ENCODE results near the gene DNAL4.

Gene DNAL4

GRCh38 chr22:38758276-38758945, 35.5 kb downstream of the DNAL4 start:
- DNase-seq (ENCODE audit: low read depth), result no peak

GRCh38 chr22:38757464-38757757, 36.5 kb downstream of the DNAL4 start:
- DNase-seq (ENCODE audit: low read depth), result no peak

DNA sequence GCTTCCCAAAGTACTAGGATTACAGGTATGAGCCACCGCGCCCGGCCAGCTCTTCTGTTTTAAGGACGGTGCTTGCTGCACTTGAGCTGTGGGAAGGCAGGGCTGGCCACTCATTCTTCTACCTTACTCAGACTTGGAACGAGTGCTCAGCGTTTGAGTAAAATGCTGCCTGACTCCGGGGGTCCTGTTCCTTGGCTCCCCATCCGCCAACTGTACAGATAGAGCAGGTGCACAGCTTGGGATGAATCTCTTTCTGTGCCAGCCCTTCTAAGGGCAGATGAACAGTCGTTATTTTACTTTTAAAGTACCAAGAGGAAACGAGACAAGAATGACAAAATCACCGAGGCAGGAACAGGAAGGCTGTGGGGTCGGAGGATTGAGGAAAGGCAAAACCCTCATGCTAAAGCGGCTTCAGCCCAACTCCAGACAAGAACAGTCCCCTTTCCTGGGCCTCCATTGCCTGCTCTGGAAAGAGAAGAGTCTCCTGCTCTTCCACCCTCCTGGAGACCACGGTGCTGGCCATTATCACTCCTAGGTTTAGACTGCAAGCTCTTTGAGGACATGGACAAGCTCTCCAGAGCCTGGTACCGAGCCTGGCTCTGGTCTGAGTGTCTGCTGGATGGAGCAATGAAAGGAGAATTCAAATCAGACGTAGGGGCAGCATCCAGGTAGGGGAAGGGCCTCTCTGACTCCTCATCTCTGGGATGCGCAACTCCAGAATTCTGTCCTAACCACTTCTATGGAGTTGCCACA, 37.1 kb downstream of the DNAL4 start:
- DNase-seq (ENCODE audit: low read depth), result no peak

DNA sequence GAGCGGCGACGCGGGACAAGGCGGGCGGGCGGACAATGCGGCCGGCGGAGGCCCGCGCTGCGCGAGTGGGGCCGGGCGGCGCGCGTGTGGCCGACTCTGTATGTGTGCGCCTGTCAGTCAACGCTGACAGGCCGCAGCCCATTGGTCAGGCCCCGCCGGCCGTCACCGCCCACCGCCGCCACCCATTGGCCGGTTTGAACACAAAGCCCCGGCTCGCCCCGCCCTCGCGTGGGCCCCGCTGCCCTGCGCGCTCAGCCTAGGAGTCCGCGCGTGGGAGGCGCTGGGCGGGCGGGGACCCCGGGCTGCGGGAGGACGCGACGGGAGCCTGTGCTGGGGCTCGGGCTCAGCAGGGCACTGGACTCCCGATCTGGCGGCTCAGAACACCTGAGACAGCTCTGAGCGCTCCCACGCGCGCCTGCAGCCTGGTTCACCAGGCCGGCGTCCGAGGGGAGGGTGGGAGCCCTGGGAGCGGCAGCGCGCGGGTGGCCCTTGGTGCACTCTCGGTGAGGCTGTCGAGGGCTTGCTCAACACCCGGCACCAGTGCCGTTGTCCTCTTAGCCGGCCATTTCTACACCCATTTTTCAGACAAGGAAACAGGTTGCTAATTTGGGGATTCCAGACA, 37.9 kb downstream of the DNAL4 start, which contains the start of gene SUN2:
SUN2 (minus strand) TSS at position 88 of the 622 bp plus-strand sequence. CDS start 3,370 bp downstream, outside the sequence.
- no peak for DNase-seq (ENCODE audit: low read depth)

GRCh38 chr22:38755155-38755910, 38.6 kb downstream of the DNAL4 start:
- no peak for DNase-seq (ENCODE audit: low read depth)

DNA sequence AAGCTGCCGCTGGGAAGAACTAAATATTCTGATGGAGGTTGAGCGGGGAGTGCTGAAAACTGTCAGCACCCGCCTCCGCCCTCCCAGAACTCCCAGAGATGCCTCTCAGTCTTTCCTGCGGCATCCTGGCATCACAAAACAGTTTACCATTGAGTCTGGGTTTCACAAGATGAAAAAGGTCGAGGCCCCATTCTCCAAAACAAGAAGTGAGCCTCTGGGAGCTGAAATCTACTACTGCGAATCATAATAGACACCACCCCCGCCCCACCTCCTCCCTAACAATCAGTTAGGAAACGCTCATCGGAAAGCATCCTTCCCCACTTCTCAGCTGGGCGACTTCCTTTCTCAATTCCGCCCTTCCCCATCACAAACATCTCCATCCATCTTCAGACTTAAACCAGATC, 39.2 kb downstream of the DNAL4 start:
- DNase-seq (ENCODE audit: low read depth), result no peak

DNA sequence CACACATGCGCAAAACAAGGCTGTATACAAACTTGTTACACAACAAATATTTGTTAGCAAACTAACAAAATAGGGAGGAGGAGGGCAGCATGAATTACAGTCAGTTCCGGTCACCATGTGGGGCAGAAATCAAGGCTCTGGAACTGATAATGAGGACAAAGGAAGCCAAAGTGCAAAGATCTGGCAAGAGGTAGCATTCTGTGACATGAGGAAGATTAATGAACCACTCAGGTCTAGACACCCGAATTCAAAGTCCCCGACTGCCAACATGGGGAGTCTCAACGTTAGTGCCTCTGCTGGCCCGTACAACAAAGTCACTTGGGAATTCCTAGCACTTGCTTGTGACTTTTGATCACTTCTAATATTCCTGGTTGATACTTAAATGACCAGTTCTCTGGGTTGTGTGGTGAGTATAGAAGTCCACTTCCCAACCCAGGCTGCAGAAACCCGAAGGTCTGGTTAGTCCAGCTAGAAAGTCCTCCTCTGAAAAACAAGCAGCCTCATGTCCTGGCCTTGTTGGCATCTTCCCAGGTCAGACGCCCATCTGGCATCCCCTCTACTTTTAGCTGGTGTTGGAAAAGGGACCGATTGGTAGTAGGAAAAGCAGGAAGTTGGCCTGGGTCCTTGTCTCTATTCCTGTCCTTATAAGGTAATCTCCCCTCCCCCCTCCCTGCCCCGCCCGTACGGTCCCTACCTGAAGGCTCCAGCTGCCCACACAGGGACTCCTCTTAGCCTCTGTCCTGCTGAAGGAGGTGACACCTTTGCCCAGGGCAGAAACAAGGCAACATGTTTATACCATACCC, 39.8 kb downstream of the DNAL4 start:
- DNase-seq (ENCODE audit: low read depth), result no peak

- DNase-seq (ENCODE audit: low read depth), result no peak
Measured at GRCh38 chr22:38751422-38752346, 42.3 kb downstream of the DNAL4 start.

- DNase-seq (ENCODE audit: low read depth), result no peak
Measured at GRCh38 chr22:38751066-38751421, 42.9 kb downstream of the DNAL4 start.

- DNase-seq (ENCODE audit: low read depth), result no peak
Measured at GRCh38 chr22:38750638-38751037, 43.3 kb downstream of the DNAL4 start.

DNA sequence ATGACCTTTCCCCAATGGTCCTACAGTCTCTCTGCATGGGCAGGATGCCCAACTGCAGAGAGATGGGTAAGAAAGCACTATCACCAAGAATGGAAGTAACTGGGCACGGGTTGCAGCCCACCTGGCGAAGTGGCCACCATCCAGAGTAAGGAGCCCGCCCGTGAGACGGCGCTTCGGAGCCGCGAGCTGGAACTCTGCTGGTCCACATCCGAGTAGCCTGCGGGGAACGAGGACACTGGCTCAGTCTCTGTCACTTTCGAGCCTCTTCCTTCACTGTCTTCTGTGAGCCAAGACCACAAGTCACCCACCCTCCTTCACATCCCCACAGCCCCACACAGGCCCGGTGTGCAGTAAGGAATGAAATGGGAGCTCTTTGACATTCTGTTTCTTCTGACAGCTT, 43.8 kb downstream of the DNAL4 start:
- DNase-seq (ENCODE audit: low read depth), result no peak

GRCh38 chr22:38748487-38749136, 45.3 kb downstream of the DNAL4 start:
- DNase-seq (ENCODE audit: low read depth), result no peak

- no peak for DNase-seq (ENCODE audit: low read depth)
Measured at GRCh38 chr22:38745676-38746460, 48.1 kb downstream of the DNAL4 start.

GRCh38 chr22:38744981-38745380, 49.0 kb downstream of the DNAL4 start:
- DNase-seq (ENCODE audit: low read depth), result no peak

DNA sequence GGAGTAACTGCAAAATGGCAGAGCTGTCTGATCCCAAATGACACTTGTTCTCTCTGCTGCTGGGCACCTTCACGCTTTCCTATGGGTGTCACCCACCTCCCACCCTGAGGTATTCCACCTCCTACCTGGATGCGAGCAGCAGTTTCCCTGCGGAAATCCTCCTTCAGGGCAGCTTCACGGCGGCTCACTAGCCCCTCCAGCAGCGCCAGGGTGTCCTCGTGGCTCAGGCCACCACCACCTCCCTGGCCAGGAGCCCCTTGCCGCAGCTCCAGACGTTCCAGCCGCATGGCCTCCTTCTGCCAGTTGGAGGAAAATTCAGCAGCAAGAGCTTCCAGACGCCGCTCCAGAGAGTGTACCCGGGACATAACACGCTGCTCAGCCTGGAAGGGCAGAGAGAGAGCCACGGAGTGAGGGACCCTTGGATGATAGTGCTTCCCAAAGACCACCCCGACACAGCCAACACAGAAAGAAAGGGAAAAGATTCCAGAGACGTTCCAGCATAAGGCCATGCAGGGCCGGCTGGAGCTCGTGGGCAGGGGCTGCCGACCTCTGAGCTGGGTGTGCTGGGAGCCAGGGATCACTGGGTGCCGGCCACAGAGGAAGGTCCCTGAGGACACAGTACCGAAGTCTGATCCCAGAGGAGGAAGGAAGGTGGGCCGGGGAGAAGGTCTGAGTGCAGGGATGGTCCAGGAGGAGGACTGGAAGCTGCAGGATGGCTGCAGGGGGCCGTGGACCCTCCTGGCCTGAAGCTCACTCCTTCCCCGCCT, 51.6 kb downstream of the DNAL4 start:
- no peak for DNase-seq (ENCODE audit: low read depth)

GRCh38 chr22:38741576-38741975, 52.4 kb downstream of the DNAL4 start:
- DNase-seq (ENCODE audit: low read depth), result no peak

DNA sequence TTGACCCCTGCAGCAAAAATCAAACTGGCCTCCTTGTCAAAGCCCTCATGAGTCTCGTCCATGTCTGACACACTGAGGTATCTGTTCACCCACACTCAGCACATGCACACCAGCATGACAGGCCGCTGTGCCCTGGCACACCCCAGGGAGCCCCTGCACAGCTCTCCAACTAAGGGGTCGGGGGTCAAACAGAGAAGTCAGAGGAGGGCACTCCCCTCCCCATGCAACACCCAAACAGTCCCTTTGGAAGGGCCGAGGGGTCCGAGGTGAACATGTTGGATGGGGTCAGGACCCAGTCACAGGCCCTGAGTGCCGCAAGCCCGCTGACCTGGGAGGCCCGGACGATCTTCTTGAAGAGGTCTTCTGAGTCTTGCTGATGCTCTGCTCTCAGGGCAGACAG, 52.8 kb downstream of the DNAL4 start:
- no peak for DNase-seq (ENCODE audit: low read depth)

GRCh38 chr22:38740754-38741153, 53.2 kb downstream of the DNAL4 start:
- DNase-seq (ENCODE audit: low read depth), result no peak

All from HS-5 (cell line).